SJSA1 (cell line): Measurements from ENCODE around the gene CFAP65. TPM values are rescaled to one million over a fixed set of nuclear protein-coding genes. Genes with fewer than 3 reads are reported as not detected.

Source experiments
- DNase-seq, 2 experiments: peaks; one replicate each; pipeline ENCODE4 v3.0.0-alpha.2; 2015 to 2020; ENCODE audit warnings: low spot score in 2 of 2, low read depth in 1 of 2
- H3K27ac ChIP-seq: fragments of 250-450 bp; sonication (Bioruptor Pico); 2 replicates; pipeline ENCODE4 v1.5.1; 2020; ENCODE audit warnings: mild to moderate bottlenecking, moderate library complexity
- H3K27me3 ChIP-seq: fragments of 250-450 bp; sonication (Bioruptor Pico); replicated peaks from 2 replicates; pipeline ENCODE4 v1.5.1; 2020; ENCODE audit warnings: mild to moderate bottlenecking, moderate library complexity
- H3K36me3 ChIP-seq: fragments of 250-450 bp; sonication (Bioruptor Pico); 2 replicates; pipeline ENCODE4 v1.5.1; 2020; ENCODE audit warnings: mild to moderate bottlenecking
- H3K4me1 ChIP-seq: fragments of 250-450 bp; sonication (Bioruptor Pico); replicated peaks from 2 replicates; pipeline ENCODE4 v1.6.1; 2021; ENCODE audit warnings: mild to moderate bottlenecking
- H3K4me3 ChIP-seq: fragments of 250-450 bp; sonication (Bioruptor Pico); 2 replicates; pipeline ENCODE4 v1.5.1; 2020; ENCODE audit warnings: mild to moderate bottlenecking
- H3K9me3 ChIP-seq: fragments of 250-450 bp; sonication (Bioruptor Pico); replicated peaks from 2 replicates; pipeline ENCODE4 v1.5.1; 2020; ENCODE audit warnings: mild to moderate bottlenecking
- total RNA-seq: library from RNA; depleted of rRNA; stranded (reverse); fragments of >200 nt; shearing (Covaris generic); gene quantifications from 2 replicates; pipeline ENCODE4 v1.2.3, GENCODE V29; 2014

The CFAP65 gene
- total RNA-seq, 1 experiment from 2014 or later = not detected

DNA sequence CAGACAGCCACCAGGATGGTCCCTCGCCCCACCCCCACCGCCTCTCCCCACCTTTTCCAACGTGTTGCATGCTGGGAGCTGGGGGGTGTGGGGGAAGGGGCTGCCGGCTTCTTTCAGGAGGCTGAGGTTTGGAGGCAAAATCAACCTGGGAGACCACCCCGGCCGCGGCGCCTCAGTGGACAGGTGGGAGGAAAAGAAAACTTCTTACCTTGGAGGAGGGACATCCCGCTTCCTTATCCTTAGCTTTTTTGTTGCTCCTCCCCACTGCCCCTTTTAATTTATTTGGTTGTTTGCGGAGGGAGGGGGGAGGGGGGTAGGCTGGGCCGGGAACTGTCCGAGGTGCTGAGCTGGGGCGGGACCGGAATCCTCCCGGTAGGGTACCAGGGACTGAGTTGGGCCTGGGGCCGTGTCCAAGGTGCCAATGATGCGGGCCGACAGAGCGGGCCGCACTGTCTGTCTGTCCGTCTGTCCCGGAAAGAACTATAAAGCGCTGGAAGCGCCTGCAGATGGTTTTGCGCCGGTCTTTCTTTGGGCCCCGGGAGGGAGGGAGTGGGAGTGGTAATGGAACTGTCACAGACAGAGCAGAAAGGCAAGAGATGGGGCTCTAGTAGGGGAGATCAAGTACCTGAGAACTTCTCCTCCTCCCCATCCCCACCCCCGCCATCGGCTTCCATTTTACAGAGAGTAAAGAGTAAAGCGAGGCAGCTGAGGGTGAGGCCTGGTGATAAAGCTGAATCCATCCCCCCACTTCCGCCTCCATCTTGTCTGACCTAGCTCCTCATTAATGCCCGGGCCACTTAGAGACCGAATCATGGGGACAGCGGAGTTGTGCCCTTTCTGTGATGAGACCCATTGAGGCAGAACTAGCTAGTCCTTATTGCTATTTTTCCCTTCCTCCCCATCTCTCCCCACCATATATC, 79.4 kb downstream of the CFAP65 start:
- Histone ChIP-seq H3K9me3 (no peaks in the 10 kb centered on the region), H3K36me3 (no peaks in the 10 kb centered on the region), H3K27me3 (peaks cover 74% of the 10 kb centered on the region), H3K27ac (no peak overlapping the region), H3K4me1 (peaks cover 10% of the 10 kb centered on the region), H3K4me3 (no peak overlapping the region)
- DNase-seq = no peak

- Histone ChIP-seq H3K27me3 (peaks cover 78% of the 10 kb centered on the region), H3K4me3 (no peak overlapping the region), H3K9me3 (no peaks in the 10 kb centered on the region), H3K4me1 (peaks cover 10% of the 10 kb centered on the region), H3K27ac (no peak overlapping the region), H3K36me3 (no peaks in the 10 kb centered on the region)
- no peak for DNase-seq
These were observed 80.1 kb downstream of the CFAP65 start for GRCh38 chr2:218961229-218961628.

DNA sequence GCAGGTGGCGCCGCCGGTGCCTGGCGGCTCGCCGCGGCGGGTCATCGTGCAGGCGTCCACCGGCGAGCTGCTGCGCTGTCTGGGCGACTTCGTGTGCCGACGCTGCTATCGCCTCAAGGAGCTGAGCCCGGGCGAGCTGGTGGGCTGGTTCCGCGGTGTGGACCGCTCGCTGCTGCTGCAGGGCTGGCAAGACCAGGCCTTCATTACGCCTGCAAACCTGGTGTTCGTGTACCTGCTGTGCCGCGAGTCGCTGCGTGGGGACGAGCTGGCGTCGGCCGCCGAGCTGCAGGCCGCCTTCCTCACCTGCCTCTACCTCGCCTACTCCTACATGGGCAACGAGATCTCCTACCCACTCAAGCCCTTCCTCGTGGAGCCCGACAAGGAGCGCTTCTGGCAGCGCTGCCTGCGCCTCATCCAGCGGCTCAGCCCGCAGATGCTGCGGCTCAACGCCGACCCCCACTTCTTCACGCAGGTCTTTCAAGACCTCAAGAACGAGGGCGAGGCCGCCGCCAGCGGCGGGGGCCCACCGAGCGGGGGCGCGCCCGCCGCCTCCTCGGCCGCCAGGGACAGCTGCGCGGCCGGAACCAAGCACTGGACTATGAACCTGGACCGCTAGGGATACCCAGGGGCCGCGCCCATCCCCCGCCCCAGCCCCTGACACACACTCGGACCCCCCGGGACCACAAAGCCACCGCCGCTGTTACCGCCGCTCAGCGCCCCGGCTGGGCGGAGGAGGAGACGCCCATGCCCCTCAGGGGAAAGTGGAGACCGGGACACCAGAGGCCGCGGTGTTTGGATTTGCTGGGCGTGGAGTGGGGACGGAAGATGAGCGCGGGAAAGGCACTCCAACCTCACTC, 80.8 kb downstream of the CFAP65 start:
- H3K36me3 ChIP-seq = no peaks in the 10 kb centered on the region
- H3K27me3 ChIP-seq = peaks cover 74% of the 10 kb centered on the region
- peaks cover 10% of the 10 kb centered on the region for H3K4me1 ChIP-seq
- H3K27ac ChIP-seq = no peak overlapping the region
- DNase-seq = no peak
- no peaks in the 10 kb centered on the region for H3K9me3 ChIP-seq
- no peak overlapping the region for H3K4me3 ChIP-seq

DNA sequence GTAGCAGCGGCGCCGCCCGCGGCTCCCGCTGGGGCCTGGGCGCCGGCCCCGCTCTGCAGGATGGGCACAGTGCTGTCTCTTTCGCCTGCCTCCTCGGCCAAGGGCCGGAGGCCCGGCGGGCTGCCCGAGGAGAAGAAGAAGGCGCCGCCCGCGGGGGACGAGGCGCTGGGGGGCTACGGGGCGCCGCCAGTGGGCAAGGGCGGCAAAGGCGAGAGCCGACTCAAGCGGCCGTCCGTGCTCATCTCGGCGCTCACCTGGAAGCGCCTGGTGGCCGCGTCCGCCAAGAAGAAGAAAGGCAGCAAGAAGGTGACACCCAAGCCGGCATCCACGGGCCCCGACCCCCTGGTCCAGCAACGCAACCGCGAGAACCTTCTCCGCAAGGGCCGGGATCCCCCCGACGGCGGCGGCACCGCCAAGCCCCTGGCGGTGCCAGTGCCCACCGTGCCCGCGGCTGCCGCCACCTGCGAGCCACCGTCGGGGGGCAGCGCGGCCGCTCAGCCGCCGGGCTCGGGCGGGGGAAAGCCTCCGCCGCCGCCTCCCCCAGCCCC, 81.5 kb downstream of the CFAP65 start:
- Histone ChIP-seq H3K4me3 (peak overlapping the region; percentile 26), H3K4me1 (peaks cover 10% of the 10 kb centered on the region), H3K36me3 (no peaks in the 10 kb centered on the region), H3K27me3 (peaks cover 73% of the 10 kb centered on the region), H3K27ac (no peak overlapping the region), H3K9me3 (no peaks in the 10 kb centered on the region)
- no peak for DNase-seq

- peak; percentile 52 to 80 for DNase-seq
- Histone ChIP-seq H3K4me1 (peaks cover 10% of the 10 kb centered on the region), H3K27me3 (peaks cover 73% of the 10 kb centered on the region)
These were observed 82.1 kb downstream of the CFAP65 start, which contains the start of gene CDK5R2 for GRCh38 chr2:218959141-218959731. Gene CDK5R2 (plus strand): TSS chr2:218959666. CDS start chr2:218959821, 155 bp downstream.

DNA sequence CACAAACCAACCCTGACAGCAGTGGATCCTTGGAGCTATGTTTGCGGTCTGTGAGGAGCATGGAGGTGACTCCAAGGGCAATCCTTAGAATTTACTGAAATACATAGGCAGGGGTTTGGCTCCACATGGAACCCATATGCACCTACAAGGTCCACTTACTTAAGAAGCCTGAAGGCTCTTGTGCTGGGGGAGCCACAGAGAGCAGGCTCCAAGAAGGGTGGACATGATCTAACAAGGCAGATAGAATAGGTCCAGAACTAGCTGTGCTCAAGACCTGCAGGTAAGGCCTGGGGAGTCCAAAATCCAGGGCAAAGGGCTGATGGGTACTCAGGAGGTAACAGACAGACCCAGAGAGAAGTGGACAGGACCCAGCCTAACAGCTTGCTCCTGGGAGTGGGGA, 83.0 kb downstream of the CFAP65 start:
- H3K36me3 ChIP-seq = no peaks in the 10 kb centered on the region
- H3K9me3 ChIP-seq = no peaks in the 10 kb centered on the region
- H3K27ac ChIP-seq = no peak overlapping the region
- H3K27me3 ChIP-seq = peaks cover 65% of the 10 kb centered on the region
- DNase-seq = no peak
- H3K4me3 ChIP-seq = no peak overlapping the region
- peaks cover 10% of the 10 kb centered on the region for H3K4me1 ChIP-seq

More at GRCh38 chr2:218959141-218959731, 82.1 kb downstream of the CFAP65 start, which contains the start of gene CDK5R2:
- Histone ChIP-seq H3K36me3 (no peaks in the 10 kb centered on the region), H3K4me3 (peak within 1 kb of the TSS; percentile 26), H3K27ac (no peak within 1 kb of the TSS), H3K9me3 (no peaks in the 10 kb centered on the region)

GRCh38 chr2:218957671-218958070, 83.6 kb downstream of the CFAP65 start:
- Histone ChIP-seq H3K4me3 (no peak overlapping the region), H3K27me3 (peaks cover 59% of the 10 kb centered on the region), H3K27ac (no peak overlapping the region), H3K9me3 (no peaks in the 10 kb centered on the region), H3K36me3 (no peaks in the 10 kb centered on the region), H3K4me1 (peaks cover 10% of the 10 kb centered on the region)
- DNase-seq = no peak

DNA sequence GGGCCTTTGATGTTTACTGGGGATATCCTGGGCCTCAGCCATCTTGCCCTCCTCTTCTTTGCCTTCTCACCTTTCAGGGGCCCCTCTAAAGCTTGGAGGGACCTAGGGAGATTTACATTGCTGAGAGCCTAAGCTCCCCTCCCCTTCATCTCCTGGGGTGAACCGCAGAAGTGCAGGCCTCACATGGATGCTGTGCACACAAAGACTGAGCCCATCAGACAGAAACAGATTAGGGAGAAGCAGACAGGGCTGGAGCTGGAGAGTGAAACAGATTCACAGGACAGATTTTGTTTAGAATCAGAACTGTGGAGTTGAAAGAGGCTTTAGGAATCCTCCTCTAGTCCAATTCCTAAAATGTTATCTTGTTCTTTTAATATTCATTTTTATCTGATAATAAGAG, 85.3 kb downstream of the CFAP65 start:
- Histone ChIP-seq H3K9me3 (no peaks in the 10 kb centered on the region), H3K36me3 (no peaks in the 10 kb centered on the region), H3K27ac (no peak overlapping the region), H3K4me3 (no peak overlapping the region), H3K27me3 (peaks cover 46% of the 10 kb centered on the region), H3K4me1 (peaks cover 10% of the 10 kb centered on the region)
- DNase-seq = no peak

DNA sequence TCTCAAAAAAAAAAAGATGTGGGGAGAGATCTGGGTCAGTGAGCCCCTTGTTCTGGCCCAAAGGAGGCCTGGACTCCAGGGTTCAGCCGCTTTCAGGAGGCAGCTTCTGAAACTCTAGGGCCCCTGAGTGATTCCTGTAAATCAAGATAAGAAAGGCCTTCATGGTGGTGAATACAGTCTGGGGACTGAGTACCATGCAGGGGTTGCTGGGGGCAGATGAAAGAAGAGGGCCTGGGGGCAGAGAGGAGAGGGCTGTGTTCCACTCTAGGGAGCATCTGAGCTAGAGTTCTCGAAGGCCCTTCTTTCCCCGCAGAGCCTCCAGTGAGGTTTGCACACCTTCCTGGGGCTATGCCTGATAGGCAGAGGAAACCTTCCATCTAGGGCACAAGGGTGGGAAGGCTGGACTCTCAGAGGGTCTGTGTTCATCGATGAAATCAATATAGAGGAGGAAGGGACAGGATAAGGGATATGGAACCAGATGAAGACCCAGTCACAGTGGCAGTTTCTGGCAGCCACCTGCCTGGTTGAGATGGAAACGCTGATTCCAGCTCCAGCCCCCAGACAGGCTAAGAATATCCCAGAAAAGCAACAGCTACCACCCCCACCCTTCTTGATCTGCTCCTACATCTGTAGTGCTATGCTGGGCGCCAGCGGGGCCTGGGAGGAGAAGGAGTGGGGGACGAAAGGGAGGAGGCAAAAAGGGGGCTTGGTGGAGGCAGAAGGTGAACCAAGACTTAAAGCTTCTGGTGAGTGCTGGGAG, 86.6 kb downstream of the CFAP65 start:
- no peaks in the 10 kb centered on the region for H3K9me3 ChIP-seq
- no peak overlapping the region for H3K27ac ChIP-seq
- DNase-seq = no peak
- no peaks in the 10 kb centered on the region for H3K36me3 ChIP-seq
- peaks cover 33% of the 10 kb centered on the region for H3K27me3 ChIP-seq
- peaks cover 7% of the 10 kb centered on the region for H3K4me1 ChIP-seq
- H3K4me3 ChIP-seq = no peak overlapping the region

DNA sequence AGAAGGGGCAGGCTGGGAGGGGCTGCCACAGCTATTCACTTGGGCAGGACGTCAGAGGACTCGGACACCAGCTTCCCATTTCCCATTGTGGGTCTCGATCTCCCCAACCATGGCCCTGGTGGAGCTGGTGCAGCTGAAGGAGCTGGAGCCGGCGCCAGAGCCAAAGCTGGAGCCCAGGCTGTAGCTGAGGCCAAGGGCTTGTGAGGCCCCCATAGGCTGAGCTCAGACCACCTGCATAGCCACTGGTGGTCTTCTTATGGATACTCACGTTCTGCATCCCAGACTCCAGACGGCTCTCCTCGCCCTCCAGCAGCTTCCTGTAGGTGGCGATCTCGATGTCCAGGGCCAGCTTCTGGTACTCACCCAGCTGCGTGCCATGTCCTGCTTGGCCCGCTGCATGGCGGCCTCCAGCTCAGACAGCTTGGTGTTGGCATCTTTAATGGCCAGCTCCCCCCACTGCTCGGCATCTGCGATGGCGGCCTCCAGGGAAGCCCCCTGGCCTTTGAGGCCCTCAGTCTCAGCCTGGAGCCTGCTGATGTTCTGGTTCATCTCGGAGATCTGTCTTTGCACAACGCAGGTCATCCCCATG, 87.9 kb downstream of the CFAP65 start:
- DNase-seq = no peak
- Histone ChIP-seq H3K27me3 (peaks cover 23% of the 10 kb centered on the region), H3K4me3 (no peak overlapping the region), H3K36me3 (no peaks in the 10 kb centered on the region), H3K4me1 (no peaks in the 10 kb centered on the region), H3K9me3 (no peaks in the 10 kb centered on the region), H3K27ac (no peak overlapping the region)
